HFFc6 (cell line): Measurements from ENCODE around the gene ADGRL3. TPM values are rescaled to one million over a fixed set of nuclear protein-coding genes. Genes with fewer than 3 reads are reported as not detected.

Experiments used
- DNase-seq: peaks from one replicate; pipeline ENCODE4 v3.0.0-alpha.2; 2018
- H3K27ac Mint-ChIP-seq: 2 replicates; pipeline ENCODE4 v1.8.0; 2020; ENCODE audit warnings: mild to moderate bottlenecking, mixed read lengths
- H3K27me3 Mint-ChIP-seq: 2 replicates; pipeline ENCODE4 v1.8.0; 2021; ENCODE audit warnings: mild to moderate bottlenecking, moderate library complexity, mixed read lengths; ENCODE audit not compliant: insufficient read depth
- H3K36me3 Mint-ChIP-seq: 2 replicates; pipeline ENCODE4 v1.8.0; 2021; ENCODE audit warnings: low read depth, mixed read lengths
- H3K4me1 Mint-ChIP-seq: 2 replicates; pipeline ENCODE4 v1.8.0; 2020; ENCODE audit warnings: low read depth, mixed read lengths
- H3K4me3 Mint-ChIP-seq: 2 replicates; pipeline ENCODE4 v1.8.0; 2020; ENCODE audit warnings: mild to moderate bottlenecking, moderate library complexity, mixed read lengths
- H3K9me3 Mint-ChIP-seq: 2 replicates; pipeline ENCODE4 v1.8.0; 2020; ENCODE audit warnings: mild to moderate bottlenecking, mixed read lengths
- CTCF ChIP-seq: fragments of 200-600 bp; sonication (generic); IDR thresholded peaks from 2 replicates; pipeline ENCODE4 v1.5.0; 2021; ENCODE audit warnings: antibody characterized with exemption, mild to moderate bottlenecking
- total RNA-seq, 6 experiments: library from RNA; stranded (reverse); fragmentation: NEBNext Ultra II Directional; extraction: Animal tissue kit (Norgen Biotek cat#: 25700); gene quantifications; 2 replicates in 1 of 6; 3 replicates in 5 of 6; pipeline ENCODE4 v1.2.3, GENCODE V29; 2021

The ADGRL3 gene
- total RNA-seq, 6 experiments from 2014 or later, result not detected

GRCh38 chr4:61217222-61217621 is 17.1 kb downstream of the ADGRL3 start:
- H3K27ac Mint-ChIP-seq, result no peak overlapping the region
- H3K9me3 Mint-ChIP-seq, result peaks cover 4% of the 10 kb centered on the region; the same call in 1 of the 2 replicates
- H3K27me3 Mint-ChIP-seq, result no peaks in the 10 kb centered on the region
- TF ChIP-seq CTCF, result no peak
- no peaks in the 10 kb centered on the region for H3K36me3 Mint-ChIP-seq
- no peak overlapping the region for H3K4me3 Mint-ChIP-seq
- DNase-seq, result no peak
- no peaks in the 10 kb centered on the region for H3K4me1 Mint-ChIP-seq

- TF ChIP-seq CTCF, result no peak
- H3K9me3 Mint-ChIP-seq, result peaks cover 4% of the 10 kb centered on the region; the same call in 1 of the 2 replicates
- DNase-seq, result no peak
- no peaks in the 10 kb centered on the region for H3K4me1 Mint-ChIP-seq
- no peak overlapping the region for H3K27ac Mint-ChIP-seq
- H3K36me3 Mint-ChIP-seq, result no peaks in the 10 kb centered on the region
- no peak overlapping the region for H3K4me3 Mint-ChIP-seq
- no peaks in the 10 kb centered on the region; the same call in 1 of the 2 replicates for H3K27me3 Mint-ChIP-seq
Observed at GRCh38 chr4:61220556-61220955, 20.4 kb downstream of the ADGRL3 start.

- Mint-ChIP-seq H3K4me3 (no peak overlapping the region), H3K4me1 (no peaks in the 10 kb centered on the region), H3K36me3 (no peaks in the 10 kb centered on the region), H3K27me3 (no peaks in the 10 kb centered on the region; the same call in 1 of the 2 replicates), H3K27ac (no peak overlapping the region), H3K9me3 (no peaks in the 10 kb centered on the region; the same call in 1 of the 2 replicates)
- no peak for TF ChIP-seq CTCF
- no peak for DNase-seq
Observed at GRCh38 chr4:61223385-61223784, 23.3 kb downstream of the ADGRL3 start.

DNA sequence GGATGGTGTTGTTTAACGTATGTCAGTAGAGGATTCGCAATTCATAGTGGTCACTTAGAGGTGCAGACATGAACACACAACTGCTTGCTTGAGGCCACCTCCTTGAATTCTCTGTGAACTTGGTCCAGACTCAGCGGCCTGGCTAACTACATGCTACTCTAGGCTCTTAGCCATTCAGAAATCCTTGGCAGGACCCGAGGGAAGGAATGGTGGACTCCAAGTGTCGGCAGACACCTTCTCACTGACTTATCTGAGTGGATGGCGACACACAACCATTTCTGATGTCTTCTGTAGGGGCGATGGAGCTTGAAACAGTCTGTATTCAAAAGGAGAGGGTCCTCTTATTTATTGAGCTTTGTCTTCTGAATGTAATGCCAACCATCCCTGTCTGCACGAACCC is 24.4 kb downstream of the ADGRL3 start:
- TF ChIP-seq CTCF, result no peak
- no peaks in the 10 kb centered on the region; the same call in 1 of the 2 replicates for H3K27me3 Mint-ChIP-seq
- no peaks in the 10 kb centered on the region for H3K36me3 Mint-ChIP-seq
- H3K4me1 Mint-ChIP-seq, result no peaks in the 10 kb centered on the region
- H3K4me3 Mint-ChIP-seq, result no peak overlapping the region
- DNase-seq, result no peak
- H3K27ac Mint-ChIP-seq, result no peak overlapping the region
- no peaks in the 10 kb centered on the region; the same call in 1 of the 2 replicates for H3K9me3 Mint-ChIP-seq

DNA sequence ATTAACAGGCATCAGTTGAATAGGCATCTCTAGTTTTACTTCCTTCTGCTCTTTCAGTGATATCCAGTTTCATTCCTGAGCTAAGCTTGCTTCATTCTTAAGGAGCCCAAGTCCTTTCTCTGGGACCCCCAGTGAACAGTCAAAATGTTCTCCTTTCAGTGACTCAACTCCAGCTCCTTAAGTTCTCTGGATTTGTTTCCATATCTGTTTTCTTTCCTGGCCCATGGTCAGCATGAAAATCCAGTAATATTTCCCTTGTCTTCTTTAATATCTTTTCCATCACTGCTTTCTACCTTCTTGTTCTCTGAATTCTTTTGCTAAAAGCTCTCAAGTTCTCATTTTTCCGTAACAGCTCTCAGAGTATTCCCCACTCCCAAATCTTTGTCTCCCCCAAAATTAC is 25.5 kb downstream of the ADGRL3 start:
- Mint-ChIP-seq H3K27me3 (no peaks in the 10 kb centered on the region; the same call in 1 of the 2 replicates), H3K4me3 (no peak overlapping the region), H3K36me3 (no peaks in the 10 kb centered on the region), H3K4me1 (no peaks in the 10 kb centered on the region), H3K27ac (no peak overlapping the region), H3K9me3 (peaks cover under 1% of the 10 kb centered on the region; the same call in 1 of the 2 replicates)
- DNase-seq, result no peak
- no peak for TF ChIP-seq CTCF

- peaks cover 25% of the 10 kb centered on the region for H3K9me3 Mint-ChIP-seq
- no peak overlapping the region for H3K4me3 Mint-ChIP-seq
- H3K4me1 Mint-ChIP-seq, result no peaks in the 10 kb centered on the region
- H3K27me3 Mint-ChIP-seq, result no peaks in the 10 kb centered on the region
- TF ChIP-seq CTCF, result no peak
- no peak for DNase-seq
- no peak overlapping the region for H3K27ac Mint-ChIP-seq
- no peaks in the 10 kb centered on the region for H3K36me3 Mint-ChIP-seq
Observed at GRCh38 chr4:61231421-61231820, 31.3 kb downstream of the ADGRL3 start.
